LHCN-M2 (cell line): Measurements from ENCODE around the gene HIPK2. TPM values are rescaled to one million over a fixed set of nuclear protein-coding genes. Genes with fewer than 3 reads are reported as not detected.

Source experiments
- DNase-seq: peaks from one replicate; pipeline ENCODE4 v3.0.0-alpha.2; 2012; ENCODE audit warnings: low read depth
- polyA plus RNA-seq: library from polyadenylated mRNA; unstranded; fragments of >200 nt; gene quantifications from one replicate; pipeline ENCODE4 v1.2.1, GENCODE V29; 2012; ENCODE audit warnings: missing spikeins
- total RNA-seq: library from RNA; depleted of rRNA; stranded (reverse); fragments of >200 nt; gene quantifications from 2 replicates; pipeline ENCODE4 v1.2.3, GENCODE V29; 2014; rRNA removed

The HIPK2 gene
- 50.9 and 61.3 TPM in 2 replicates for total RNA-seq
- 31.7 TPM for polyA plus RNA-seq

DNA sequence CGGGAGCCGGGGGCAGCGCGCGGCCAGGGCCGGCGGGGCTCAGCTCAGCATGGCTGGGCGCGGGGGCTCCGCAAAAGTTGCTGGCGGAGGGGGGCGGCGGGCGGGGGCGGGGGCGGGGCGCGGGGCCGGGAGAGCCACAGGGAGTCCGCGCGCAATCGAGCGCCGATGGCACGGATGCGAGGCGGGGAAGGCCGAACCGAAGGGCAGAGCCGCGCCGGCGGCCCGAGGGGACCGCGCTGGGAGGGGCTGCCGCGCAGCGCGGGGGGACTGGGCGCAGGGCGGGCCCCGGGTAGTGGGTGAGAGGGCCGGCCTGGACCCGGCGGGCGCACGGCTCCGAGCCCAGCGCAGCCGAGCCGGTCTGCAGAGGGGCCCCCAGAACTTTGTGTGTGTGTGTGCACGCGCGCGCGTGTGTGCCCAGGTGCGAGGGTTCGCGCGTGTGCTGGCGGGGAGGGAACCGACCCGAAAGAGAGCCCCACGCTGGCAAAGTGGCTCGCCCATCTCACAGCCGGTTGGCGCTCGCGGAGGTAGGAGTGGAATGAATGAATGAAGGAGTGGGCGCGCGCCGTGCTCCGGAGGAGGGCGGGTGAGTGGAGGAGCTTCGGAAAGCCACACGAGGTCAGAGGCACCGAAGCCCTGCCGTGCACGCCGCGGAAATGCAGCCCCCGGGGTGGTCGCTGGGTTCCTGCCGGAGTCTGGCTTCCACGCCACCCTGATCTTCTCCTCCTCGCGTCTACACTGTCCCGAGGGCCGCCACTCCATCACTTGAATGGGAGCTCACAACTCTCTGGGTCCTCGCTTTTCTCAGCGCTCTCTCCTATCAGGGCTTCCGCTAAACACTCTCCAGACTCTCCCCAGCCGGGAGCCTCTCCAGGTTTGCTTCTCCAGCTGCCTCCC is at the start of gene HIPK2:
TSS of gene HIPK2 (minus strand) at position 51 of the 894 bp plus-strand sequence. CDS start 375 bp downstream, outside the sequence.
- peak; percentile 82 for DNase-seq

DNA sequence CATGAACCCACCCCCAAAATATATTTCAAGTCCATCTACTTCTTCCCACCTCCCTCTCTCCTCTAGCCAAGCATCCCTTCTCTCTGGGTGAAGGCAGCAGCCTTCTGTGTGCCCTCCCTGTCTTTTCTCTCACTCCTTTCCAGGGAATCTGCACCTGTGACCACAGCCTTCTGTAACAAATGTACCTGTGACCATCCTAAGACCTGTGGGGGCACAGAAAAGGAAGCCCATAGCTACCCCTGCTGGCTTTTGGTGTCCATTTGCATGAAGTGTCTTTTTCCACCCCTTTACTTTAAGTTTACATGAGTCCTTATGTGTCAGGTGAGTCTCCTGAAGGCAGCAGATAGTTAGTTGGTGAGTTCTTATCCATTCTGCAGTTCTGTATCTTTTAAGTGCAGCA is 49.2 kb upstream of the HIPK2 start:
- no peak for DNase-seq

DNA sequence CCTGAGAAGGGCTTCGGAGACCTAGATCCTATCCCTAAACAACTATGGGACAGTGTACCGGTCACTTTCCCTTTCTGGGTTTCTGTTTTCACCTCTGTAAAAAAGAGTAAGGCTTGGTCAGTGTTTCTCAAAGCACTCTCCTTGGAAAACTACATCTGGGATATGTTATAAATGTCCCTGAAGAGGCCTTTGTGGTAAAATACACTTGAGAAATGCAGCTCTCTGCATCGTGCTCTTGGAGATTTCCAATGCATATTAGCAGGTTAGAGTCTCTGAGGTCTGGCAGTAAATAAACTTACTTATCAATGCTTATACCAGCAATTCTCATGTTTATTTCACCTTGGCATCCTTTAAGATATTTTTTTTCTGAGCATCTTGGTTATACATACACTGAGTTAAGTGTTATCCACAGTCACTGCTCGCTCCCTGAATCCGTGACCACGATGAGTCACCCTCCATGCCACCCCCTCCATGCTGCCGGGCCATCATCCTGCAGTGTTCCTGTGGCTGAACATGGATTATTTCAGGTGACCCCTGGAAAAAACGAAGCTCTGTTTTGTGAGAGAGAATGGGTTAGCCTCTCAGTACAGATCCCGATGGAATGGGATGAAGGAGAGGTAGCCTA is 48.0 kb upstream of the HIPK2 start:
- peak; percentile 47 for DNase-seq

DNA sequence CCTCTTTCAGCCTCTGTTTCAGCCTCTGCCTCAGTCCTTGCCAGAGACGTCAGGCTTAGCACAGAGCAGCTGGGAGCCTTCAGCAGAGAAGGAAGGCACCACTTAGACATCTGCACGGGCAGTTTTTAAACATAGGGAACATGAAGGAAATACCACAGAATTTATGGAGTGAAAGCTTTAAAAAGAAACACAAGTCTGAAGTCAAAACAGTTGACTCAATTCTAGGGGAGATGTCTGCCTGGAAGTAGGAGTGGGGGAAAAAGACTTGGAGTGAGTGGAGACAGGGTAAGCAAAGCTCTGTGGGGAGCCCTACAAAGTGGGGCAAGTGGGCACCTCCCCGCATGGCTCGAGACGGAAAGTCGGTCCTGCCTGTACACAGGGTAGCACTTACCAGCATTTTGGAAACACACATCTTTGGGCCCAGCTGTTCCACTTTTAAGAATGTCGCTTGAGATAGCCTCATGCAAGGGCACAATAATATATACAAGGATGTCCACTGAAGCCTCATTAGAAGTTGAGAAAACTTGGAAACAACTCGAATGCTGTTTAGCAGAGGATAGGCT is 46.2 kb upstream of the HIPK2 start:
- DNase-seq = peak; percentile 12

DNA sequence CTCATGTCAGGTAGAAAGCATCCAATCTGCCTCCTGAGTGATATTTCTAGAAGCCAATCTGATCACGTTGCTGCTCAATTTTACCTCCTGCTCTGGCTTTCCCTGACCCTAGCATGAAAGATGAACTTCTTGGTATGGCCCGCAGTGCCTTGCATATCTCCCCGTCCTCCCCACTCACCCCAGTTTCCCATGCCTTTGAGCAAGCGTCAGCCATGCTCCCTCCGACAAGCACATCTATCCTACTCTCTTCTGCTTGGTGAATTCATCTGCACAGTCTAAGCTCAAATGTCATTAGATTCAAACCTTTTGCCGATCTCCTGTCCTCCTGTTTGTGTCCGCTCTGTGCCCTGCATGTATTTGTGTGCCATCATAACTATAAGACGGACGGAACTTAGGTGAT is 45.1 kb upstream of the HIPK2 start:
- DNase-seq = no peak

DNA sequence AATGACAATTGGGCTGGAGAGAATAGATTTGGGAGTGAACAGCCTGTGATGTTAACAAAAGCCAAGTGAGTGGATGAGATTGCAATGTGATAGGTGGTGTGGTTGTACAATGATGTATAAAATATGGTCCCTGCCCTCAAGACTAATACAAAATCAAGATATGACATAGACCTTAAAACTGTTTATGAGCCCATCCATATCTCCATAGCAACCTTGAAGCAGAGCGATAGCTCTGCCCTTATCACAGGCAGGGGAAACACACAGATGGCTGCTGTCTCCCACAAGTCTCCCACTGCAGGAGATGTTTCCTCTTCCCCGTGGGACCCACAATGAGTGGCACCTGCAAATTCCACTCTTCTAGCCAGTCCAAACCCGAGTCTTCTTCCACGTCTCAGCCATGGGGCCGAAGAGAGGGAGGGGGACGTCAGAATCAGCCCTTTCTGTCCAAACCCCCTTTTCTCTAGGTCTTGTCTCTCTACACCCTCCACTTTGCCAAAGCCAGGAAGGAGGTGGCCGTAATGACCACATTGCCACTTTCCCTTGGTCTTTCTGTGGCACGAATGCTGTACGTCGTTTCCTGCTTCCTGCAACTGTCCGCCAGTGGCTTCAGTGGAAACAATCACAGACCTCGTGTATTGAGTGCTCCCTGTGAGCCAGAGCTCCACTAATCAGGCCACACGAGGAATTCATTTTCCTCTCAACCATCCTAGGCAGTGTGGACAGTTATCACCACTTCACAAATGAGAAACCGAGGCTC is 43.7 kb upstream of the HIPK2 start:
- DNase-seq = no peak

DNA sequence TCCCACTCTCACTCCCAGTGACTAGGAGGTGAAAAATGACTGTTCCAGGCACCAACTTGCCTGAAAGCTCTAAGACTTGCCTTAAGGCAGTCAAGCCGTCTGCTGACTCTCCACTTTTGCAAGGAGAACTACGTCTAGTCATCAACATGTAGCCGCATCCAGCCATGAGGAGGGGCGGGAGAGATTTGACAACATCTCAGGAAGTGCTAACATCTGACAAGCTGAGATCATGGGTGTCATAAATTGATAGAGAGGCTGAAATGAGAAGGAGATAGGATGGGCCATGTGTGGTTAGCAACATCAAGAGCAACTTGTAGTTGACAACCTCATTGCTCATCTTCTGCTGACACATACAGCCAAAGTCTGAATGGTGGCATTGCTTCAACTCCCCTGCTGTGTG is 42.3 kb upstream of the HIPK2 start:
- no peak for DNase-seq

DNA sequence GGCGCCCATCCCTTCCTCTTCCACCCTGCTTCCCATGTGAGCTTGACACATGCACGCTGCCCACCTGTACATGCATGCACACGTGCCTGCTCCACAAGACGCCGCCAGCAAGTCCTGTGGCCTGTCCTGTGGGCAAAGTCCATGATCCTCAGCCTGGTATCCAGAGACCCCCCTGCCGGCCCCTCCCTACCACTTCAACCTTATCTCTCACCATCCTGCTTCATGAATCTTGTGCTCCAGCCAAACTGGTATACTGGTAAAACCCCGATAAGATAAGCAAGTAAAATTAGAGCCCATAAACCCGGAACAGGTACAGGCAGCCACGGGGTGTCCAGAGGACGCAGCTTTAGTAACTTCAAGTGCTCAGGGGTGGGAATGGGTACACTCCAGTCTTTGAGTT is 39.5 kb upstream of the HIPK2 start:
- no peak for DNase-seq

DNA sequence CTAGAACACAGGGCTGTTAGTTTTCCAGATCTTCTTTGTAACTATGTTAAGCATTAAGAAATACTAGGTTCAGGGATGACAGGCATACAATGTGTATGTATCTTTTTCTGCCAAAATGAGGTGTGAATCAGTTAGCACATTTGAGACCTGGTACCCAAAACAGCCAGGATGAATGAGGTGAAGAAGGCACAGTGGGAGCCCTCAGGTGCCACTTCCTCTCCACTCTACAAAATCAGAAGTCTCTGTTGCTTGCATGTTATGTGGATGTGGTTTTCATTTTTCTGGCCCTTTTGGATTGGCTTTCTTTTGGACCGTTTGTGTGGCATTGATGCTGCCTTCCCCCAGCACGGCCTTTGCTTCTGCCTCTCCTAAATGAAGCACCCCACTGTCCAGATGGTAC is 35.9 kb upstream of the HIPK2 start:
- no peak for DNase-seq

DNA sequence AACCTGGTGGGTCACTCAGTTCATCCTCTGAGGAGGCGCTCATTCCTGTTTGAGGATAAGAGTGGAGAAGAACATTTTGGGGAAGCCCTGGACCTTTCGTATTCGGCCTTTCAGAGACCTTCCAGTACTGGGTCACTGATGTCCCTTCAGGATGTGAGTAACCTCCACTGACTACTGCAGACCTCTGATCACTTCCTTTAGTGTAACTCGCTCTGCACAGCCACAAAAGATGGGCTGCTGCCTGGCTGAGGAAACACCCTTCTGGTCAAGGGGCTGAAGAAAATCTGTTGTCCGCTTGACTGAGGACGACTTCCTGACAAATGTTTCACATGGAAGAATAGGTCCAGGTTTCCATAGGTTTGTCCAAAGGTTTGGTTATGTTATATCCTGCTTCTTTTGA is 35.4 kb upstream of the HIPK2 start:
- no peak for DNase-seq

DNA sequence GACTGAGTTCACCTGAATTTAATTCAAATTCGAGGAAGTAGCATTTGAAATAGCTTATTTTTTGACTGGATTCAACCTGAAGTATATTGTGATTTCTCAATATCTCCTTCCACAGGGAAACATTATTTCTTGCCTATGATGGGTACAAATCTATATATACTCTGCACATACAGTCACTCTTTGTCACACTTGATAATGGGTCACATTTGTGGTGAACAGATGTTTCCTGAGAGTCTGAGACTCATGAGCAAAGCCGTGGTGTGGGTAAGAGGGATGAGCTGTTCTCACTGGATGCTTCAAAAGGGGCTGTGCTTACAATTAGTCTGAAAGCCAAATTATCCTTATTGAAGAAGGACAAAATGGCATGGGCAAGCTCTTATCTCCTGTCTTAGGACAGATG is 33.3 kb upstream of the HIPK2 start:
- DNase-seq = peak; percentile 76

DNA sequence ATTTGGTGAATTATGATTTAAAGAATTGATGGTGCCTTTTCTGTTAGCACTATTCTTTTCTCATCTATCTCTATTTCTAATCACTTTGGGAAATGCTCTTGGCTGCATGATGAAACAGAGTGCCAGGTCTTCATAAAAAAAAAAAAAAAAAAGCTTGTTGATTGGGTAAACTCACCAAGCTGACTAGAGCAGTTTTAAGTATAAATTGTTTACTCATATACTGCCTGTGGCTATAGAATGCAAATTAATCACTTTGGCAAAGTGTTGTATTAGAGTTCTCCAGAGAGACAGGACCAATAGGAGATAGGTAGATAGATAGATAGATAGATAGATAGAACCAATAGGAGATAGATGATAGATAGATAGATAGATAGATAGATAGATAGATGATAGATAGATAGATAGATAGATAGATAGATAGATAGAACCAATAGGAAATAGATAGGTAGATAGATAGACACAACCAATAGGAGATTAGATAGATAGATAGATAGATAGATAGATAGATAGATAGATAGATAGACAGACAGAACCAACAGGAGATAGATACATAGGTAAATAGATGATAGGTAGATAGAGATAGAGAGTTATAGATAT is 31.1 kb upstream of the HIPK2 start:
- no peak for DNase-seq

DNA sequence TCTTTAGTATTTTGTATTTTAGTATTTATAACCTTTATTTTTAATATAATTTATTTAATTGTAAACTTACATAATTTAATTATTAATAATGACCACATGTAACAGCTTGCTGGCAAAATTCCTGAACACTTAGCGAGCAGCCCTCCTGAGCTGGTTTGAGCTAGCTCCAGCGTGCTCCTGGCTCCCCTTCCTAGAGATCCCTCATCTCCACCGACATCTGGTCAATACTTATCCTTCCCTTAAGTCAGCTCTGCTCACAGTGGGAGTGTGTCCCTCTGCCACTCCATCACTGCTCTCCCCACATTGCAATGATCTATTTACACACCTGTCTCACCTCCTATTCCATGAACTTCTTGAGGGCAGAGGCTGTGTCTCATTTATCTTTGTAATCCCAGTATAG is 30.6 kb upstream of the HIPK2 start:
- DNase-seq = no peak

DNA sequence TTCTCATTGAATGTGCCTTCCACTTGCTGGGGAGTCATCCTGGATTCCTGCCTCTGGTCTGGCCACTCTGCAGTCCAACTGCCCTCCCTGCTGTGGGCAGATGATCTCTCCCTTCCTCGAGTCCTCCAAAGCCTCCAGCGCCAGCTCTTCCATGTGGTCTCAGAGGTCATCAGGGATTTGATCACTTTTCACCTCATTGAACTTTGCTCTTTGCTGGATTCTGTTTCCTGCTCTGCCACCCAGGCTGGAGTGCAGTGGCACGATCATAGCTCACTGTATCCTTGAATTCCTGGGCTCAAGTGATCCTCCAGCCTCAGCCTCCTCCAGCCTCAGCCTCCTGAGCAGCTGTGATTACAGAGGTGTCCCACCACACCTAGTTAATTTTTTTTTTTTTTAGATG is 29.2 kb upstream of the HIPK2 start:
- no peak for DNase-seq

DNA sequence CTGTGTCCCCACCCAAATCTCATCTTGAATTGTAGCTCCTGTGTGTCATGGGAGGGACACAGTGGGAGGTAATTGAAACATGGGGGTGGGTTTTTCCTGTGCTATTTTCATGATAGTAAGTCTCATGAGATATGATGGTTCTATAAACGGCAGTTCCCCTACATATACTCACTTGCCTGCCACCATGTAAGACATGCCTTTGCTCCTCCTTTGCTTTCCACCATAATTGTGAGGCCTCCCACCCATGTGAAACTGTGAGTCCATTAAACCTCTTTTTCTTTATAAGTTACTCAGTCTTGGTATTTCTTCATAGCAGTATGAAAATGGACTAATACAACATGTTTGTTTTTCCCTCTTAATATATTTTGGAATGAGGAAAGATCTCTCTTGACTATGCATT is 26.8 kb upstream of the HIPK2 start:
- DNase-seq = no peak

DNA sequence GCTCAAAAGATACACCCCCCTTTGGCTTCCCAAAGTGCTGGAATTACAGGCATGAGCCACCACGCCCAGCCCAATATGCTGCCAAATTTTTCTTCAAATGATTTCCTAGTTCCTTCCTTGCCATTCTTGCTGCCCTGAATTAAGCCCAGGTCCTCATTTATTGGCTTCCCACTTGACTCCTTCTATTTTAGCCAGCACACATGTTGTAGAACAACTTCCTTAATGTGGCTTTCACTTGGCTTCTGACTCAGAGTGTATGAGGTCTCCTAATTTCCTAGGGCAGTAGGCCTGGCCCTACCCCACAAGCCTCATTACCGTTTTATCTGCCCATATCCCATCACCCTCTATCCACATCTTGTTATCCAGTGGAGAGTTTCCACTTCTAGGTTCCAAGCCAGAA is 21.8 kb upstream of the HIPK2 start:
- DNase-seq = no peak

DNA sequence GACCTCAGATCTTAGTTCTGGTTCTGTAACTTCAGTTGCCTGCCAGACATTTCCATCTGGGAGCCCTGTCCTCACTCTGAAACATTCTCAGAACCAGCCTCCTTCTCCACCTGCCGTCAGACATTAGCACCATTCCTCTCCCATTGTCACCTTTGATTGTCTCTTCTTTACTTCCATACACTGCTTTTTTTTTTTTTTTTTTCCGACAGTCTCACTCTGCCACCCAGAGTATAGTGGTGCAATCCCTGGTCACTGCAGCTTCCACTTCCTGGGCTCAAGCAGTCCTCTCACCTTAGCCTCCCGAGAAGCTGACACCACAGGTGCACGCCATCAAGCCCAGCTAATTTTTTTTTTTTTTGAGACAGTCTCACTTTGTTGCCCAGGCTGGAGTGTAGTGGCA is 21.1 kb upstream of the HIPK2 start:
- DNase-seq = no peak

DNA sequence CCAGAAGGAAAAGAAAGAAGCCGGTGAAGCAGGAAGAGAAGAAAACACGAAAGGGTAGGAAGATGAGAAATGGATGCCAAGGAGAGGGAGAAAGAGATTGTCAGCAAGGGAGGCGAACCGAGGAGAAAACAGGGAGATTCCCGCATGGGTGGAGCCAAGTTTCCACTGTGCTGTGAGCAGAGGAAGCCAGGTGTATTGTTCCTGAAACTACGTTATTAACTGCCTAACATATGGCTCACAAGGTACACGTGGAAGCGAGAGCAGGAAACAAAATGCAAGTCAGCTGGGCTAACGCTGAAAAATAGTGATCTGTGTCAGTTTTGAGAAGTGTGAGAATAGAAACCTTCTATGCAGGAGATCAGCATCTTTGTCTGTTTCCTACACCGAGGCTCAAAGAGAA is 20.4 kb upstream of the HIPK2 start:
- DNase-seq = no peak

DNA sequence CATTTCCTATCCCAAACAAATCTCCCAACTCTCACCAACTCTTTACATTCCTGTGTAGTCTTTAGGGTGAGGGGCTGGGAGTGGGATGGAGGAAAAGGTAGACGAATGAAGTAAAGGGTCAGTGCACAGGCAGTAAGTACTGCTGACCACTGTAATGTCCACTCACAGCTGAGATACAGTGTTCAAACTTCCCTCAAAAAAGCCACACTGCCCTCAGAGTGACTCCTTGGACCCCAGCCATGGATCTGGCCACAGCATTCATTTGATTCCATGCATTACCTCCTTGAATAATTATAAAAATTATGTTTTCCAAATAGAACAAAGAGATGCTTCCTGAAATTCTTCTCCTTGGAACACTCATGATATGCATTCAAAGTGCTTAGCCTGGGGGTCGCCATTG is 19.8 kb upstream of the HIPK2 start:
- DNase-seq = no peak

DNA sequence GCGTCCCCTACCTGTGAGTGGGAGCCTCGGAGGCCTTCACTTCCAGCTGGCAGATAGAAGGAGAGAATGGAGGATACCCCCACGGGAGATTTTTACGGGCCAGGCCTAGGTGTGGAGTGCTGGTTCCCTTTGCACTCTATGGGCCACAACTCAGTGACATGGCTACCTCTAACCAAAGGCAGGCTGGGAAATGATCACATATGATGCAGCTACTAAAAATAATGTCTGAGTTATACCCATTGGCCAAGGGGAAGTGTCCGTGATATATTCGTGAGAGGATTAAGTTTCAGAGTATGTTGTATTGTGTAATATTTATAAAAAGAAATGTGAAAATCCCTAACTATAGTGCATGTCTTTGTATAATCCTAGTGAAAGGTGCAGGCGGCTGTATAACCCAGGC is 13.5 kb upstream of the HIPK2 start:
- DNase-seq = no peak

DNA sequence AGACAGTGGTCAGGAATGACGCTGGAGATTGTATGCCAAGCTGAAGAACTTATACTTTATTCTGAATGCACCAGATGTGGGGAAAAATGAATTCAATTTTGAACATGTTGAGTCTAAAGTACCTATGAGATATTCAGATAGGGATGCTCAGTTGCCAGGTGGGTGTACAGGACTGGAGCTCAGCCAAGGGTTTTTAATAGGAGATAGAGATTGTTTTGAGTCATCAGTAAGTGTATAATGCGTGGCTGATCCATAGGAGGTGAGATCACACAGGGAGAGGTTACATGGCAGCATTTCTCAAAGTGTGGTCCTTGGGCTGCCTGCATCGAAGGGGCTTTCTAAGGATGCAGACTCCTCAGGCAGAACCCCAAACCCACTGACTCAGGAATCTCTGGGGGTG is 6.8 kb upstream of the HIPK2 start:
- DNase-seq = no peak
